Measurements from ENCODE around the gene CDC6. TPM values are rescaled to one million over a fixed set of nuclear protein-coding genes. Genes with fewer than 3 reads are reported as not detected.

Gene CDC6
- total and polyA plus RNA-seq, 2 donors (not counting 1 experiment from before 2014, with no cell fraction given): 0.69 to 2.2 TPM

DNA sequence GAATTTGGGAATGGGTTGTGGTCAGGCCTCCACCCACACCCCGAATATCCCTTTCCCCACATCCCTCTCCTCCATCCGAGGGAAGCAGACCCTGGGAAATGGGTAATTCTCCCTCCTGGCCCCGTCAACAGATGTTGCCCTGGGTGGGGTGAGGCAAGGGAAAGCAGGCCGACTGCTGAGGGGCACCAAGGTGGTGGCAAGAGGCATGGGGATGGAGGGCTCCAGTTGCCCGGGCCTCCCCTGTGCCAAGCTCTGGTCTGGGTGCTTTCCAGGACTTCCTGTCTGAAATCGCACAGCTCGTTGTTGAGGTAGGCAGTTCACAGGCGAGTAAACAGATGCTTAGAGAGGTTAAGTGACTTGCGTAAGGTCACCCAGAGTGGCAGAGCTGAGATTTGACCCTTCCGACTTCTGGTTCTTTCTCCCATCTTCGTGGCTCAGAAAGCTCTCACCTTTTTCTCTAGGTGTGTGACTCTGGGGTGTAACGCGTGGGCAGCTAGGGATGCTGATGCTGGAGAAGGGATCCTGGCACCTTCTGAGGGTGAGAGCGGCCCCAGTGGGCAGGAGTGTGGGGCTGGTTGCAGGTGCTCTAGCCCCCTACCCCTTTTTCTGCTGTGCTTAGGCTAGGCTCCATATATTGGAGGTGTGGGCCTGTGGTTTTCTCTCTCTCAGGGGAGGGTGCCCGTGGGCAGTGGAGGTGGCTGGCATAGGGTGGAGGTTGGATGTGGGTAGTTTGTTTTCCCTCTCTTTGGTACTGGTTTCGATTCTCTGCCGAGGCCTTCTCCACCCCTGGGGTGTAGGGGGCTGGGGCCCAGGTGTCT lies 38.5 kb downstream of the CDC6 start:
- peak; percentile 86 for DNase-seq
- 21% methylated on average over 13 of the region's 17 CpGs for WGBS (ENCODE audit: insufficient coverage)
- ATAC-seq (ENCODE audit: low read depth): peak; percentile 16
- no peaks in the 10 kb centered on the region for H3K9me3 Mint-ChIP-seq (ENCODE audit: insufficient read depth)
- peaks cover 8% of the 10 kb centered on the region for H4K20me1 ChIP-seq (ENCODE audit: control insufficient read depth, insufficient read depth, low read length, poor library complexity, severe bottlenecking)
- H3K9me3 ChIP-seq (ENCODE audit: control extremely low read depth in 1 of 3, control insufficient read depth in 2 of 3, insufficient read depth in 1 of 3, low read length in 2 of 3): no peaks in the 10 kb centered on the region
- ChIA-PET POLR2A (interaction anchor here (0.5 to 6.5 kb wide), 11 partner anchors 8 to 1360 kb away, joined by 3 to 96 read pairs (median 4); no protein-coding TSS in a partner anchor), CTCF (interaction anchor here (0.7 to 12.7 kb wide), 12 partner anchors 8 to 1322 kb away, joined by 3 to 119 read pairs (median 6); no protein-coding TSS in a partner anchor)
- no peaks in the 10 kb centered on the region for H3K27me3 ChIP-seq (replicated peaks in 1 of 4; ENCODE audit: control extremely low read depth in 1 of 4, control insufficient read depth in 3 of 4, insufficient read depth in 4 of 4, low read length in 3 of 4)
- H3K27ac Mint-ChIP-seq: peak overlapping the region; percentile 100
- H3K27me3 Mint-ChIP-seq: no peaks in the 10 kb centered on the region
- intact Hi-C loops (cut with micrococcal nuclease): loop anchor here (1.0 kb wide), 2 partner anchors 8 to 15 kb away; no protein-coding TSS in a partner anchor
- TF ChIP-seq, protein P1, sequence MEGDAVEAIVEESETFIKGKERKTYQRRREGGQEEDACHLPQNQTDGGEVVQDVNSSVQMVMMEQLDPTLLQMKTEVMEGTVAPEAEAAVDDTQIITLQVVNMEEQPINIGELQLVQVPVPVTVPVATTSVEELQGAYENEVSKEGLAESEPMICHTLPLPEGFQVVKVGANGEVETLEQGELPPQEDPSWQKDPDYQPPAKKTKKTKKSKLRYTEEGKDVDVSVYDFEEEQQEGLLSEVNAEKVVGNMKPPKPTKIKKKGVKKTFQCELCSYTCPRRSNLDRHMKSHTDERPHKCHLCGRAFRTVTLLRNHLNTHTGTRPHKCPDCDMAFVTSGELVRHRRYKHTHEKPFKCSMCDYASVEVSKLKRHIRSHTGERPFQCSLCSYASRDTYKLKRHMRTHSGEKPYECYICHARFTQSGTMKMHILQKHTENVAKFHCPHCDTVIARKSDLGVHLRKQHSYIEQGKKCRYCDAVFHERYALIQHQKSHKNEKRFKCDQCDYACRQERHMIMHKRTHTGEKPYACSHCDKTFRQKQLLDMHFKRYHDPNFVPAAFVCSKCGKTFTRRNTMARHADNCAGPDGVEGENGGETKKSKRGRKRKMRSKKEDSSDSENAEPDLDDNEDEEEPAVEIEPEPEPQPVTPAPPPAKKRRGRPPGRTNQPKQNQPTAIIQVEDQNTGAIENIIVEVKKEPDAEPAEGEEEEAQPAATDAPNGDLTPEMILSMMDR (IDR thresholded peaks at IDR 0.05): no peak
- TF ChIP-seq EZH2 (IDR thresholded peaks at IDR 0.05; ENCODE audit: borderline replicate concordance, insufficient read depth, low read depth, low read length, poor library complexity, severe bottlenecking): no peak
- H3K4me2 ChIP-seq (replicated peaks; ENCODE audit: low read depth, low read length, poor library complexity, severe bottlenecking): peak overlapping the region; percentile 98
- H3K79me2 ChIP-seq (ENCODE audit: control insufficient read depth, insufficient read depth, low read length): peaks cover 99% of the 10 kb centered on the region
- peak overlapping the region; percentile 64 for H3K9ac ChIP-seq (ENCODE audit: low read length)
- H3K4me1 ChIP-seq (ENCODE audit: control insufficient read depth in 2 of 2, insufficient read depth in 2 of 2, low read length in 2 of 2): peaks cover 83 to 99% of the 10 kb centered on the region in 2 donors
- peaks cover 92% of the 10 kb centered on the region for H3K4me1 Mint-ChIP-seq
- no peak overlapping the region for H2AFZ ChIP-seq (ENCODE audit: insufficient read depth, low read depth, low read length, poor library complexity, severe bottlenecking)
- peaks cover 0 to 5% of the 10 kb centered on the region in 2 experiments for H3K36me3 ChIP-seq (replicated peaks in 1 of 2; ENCODE audit: control extremely low read depth in 1 of 2, control insufficient read depth in 1 of 2, extremely low read depth in 1 of 2, insufficient read depth in 2 of 2, low read length in 1 of 2)
- peak overlapping the region in 4 of 5 experiments; percentile 13 to 60 (median 31) for H3K4me3 ChIP-seq (ENCODE audit: control extremely low read depth in 1 of 5, extremely low read depth in 1 of 5, insufficient read depth in 1 of 5, low read depth in 2 of 5, low read length in 4 of 5)
- peak overlapping the region; percentile 97 for H3K4me3 Mint-ChIP-seq
- peak overlapping the region; percentile 96 for H3K27ac ChIP-seq (ENCODE audit: low read length in 2 of 2)

Data from B cell (primary cell).